H1 (cell line): ENCODE data around the gene DCLK1.

Experiments used
- EP300 ChIP-seq, 2 experiments: IDR thresholded peaks; 1 replicate in 1 of 2; 2 replicates in 1 of 2; pipeline ENCODE4 v1.6.1; 2011 to 2012; ENCODE audit warnings: low read depth in 2 of 2, low read length in 2 of 2, mild to moderate bottlenecking in 2 of 2, borderline replicate concordance in 1 of 2, inconsistent platforms in 1 of 2, moderate library complexity in 1 of 2
- EZH2 ChIP-seq: fragments of 200-600 bp; sonication (generic); IDR thresholded peaks from 2 replicates; pipeline ENCODE4 v1.7.1; 2012; ENCODE audit warnings: low read depth, mild to moderate bottlenecking, moderate library complexity, low read length, inconsistent platforms; ENCODE audit not compliant: severe bottlenecking
- JUN ChIP-seq: IDR thresholded peaks from 2 replicates; pipeline ENCODE4 v1.6.1; 2011; ENCODE audit warnings: low read depth, mild to moderate bottlenecking, improper control_type of control experiment, low read length
- RFX5 ChIP-seq: IDR thresholded peaks from 2 replicates; pipeline ENCODE4 v1.6.1; 2011; ENCODE audit warnings: low read depth, low read length, improper control_type of control experiment, borderline replicate concordance
- RNF2 ChIP-seq: fragments of 200-900, 300-1000 bp; sonication (generic); IDR thresholded peaks from 2 replicates; pipeline ENCODE4 v1.7.1; 2016; ENCODE audit warnings: borderline replicate concordance, low read depth, mild to moderate bottlenecking, antibody characterized with exemption, low read length; ENCODE audit not compliant: poor library complexity, severe bottlenecking; ENCODE audit errors: missing control alignments

DNA sequence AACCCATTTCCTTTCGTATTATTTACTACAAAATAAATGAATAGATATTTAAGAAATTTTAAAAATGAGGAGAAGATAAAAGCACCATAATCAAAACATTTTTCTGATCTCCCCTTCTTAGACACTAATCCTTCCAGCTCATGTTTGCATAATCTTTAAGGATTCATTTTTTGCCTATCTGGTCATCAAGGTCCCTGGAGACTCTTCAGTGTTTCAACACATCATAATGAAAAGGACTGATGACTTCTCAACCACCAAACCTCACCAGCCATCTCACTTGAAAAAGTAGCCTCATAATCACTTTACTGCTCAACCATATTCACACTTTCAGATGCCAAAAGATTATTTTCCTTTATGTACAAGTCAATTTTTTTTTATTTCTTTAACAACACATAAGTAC lies 80.1 kb downstream of the DCLK1 start:
- TF ChIP-seq EZH2 (no peak), EP300 (IDR thresholded peaks at IDR 0.05; ENCODE audit: borderline replicate concordance in 1 of 2, low read depth in 2 of 2, low read length in 2 of 2) (no peak), RFX5 (no peak), JUN (no peak), RNF2 (no peak)
